ENCODE results near the gene GSTP1.

DNA sequence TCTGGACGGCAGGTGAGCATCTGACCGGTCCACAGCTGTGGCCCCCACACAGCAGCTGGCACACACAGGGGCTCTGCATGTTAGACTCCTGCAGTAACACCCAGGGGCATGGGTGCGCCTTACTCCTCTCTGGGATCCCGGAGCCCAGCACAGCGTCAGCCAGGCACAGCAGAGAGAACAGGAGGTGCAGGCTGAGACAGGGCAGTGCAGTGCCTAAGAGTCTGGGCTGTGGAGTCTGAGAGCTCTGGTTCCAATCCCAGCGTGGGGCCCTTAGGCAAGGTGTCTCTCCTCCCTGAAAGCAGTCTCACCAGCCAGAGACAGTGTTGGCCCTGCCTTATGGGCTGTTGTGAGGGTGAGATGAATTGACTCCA lies 43.8 kb downstream of the GSTP1 start:
- TF ChIP-seq, protein P1, sequence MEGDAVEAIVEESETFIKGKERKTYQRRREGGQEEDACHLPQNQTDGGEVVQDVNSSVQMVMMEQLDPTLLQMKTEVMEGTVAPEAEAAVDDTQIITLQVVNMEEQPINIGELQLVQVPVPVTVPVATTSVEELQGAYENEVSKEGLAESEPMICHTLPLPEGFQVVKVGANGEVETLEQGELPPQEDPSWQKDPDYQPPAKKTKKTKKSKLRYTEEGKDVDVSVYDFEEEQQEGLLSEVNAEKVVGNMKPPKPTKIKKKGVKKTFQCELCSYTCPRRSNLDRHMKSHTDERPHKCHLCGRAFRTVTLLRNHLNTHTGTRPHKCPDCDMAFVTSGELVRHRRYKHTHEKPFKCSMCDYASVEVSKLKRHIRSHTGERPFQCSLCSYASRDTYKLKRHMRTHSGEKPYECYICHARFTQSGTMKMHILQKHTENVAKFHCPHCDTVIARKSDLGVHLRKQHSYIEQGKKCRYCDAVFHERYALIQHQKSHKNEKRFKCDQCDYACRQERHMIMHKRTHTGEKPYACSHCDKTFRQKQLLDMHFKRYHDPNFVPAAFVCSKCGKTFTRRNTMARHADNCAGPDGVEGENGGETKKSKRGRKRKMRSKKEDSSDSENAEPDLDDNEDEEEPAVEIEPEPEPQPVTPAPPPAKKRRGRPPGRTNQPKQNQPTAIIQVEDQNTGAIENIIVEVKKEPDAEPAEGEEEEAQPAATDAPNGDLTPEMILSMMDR (conservative IDR thresholded peaks at IDR 0.05 in 1 of 2, IDR thresholded peaks at IDR 0.05 in 1 of 2; ENCODE audit: low read depth in 1 of 2, low read length in 2 of 2), result no peak
- TF ChIP-seq EZH2 (IDR thresholded peaks at IDR 0.05; ENCODE audit: low read length, missing control alignments), result no peak
